Astrocyte of the cerebellum (primary cell): ENCODE results near the gene MYLK4.
A peak's percentile ranks its signal among the peaks of the same experiment; 100 is the strongest.

Experiments used
- DNase-seq: peaks from one replicate; pipeline ENCODE4 v3.0.0-alpha.2; 2011; ENCODE audit warnings: low read depth
- H3K4me3 ChIP-seq: 2 replicates; pipeline ENCODE4 v1.5.1; 2011; ENCODE audit warnings: mild to moderate bottlenecking, low read depth, low read length, moderate library complexity
- in situ Hi-C: cut with HindIII; loops from 2 replicates; pipeline ENCODE4 v1.10.0; 2017; ENCODE audit warnings: low sequenced_read_pairs
- TF ChIP-seq, protein P1 (sequence below): IDR thresholded peaks from 2 replicates; pipeline ENCODE4 v1.5.1; 2012; ENCODE audit warnings: low read length, low read depth, moderate library complexity, mild to moderate bottlenecking; ENCODE audit errors: missing control alignments

MYLK4 gene

GRCh38 chr6:2676048-2676447 is 74.7 kb downstream of the MYLK4 start:
- in situ Hi-C loops, result no loop called here
- TF ChIP-seq, protein P1, sequence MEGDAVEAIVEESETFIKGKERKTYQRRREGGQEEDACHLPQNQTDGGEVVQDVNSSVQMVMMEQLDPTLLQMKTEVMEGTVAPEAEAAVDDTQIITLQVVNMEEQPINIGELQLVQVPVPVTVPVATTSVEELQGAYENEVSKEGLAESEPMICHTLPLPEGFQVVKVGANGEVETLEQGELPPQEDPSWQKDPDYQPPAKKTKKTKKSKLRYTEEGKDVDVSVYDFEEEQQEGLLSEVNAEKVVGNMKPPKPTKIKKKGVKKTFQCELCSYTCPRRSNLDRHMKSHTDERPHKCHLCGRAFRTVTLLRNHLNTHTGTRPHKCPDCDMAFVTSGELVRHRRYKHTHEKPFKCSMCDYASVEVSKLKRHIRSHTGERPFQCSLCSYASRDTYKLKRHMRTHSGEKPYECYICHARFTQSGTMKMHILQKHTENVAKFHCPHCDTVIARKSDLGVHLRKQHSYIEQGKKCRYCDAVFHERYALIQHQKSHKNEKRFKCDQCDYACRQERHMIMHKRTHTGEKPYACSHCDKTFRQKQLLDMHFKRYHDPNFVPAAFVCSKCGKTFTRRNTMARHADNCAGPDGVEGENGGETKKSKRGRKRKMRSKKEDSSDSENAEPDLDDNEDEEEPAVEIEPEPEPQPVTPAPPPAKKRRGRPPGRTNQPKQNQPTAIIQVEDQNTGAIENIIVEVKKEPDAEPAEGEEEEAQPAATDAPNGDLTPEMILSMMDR, result no peak
- H3K4me3 ChIP-seq, result no peak overlapping the region
- no peak for DNase-seq

DNA sequence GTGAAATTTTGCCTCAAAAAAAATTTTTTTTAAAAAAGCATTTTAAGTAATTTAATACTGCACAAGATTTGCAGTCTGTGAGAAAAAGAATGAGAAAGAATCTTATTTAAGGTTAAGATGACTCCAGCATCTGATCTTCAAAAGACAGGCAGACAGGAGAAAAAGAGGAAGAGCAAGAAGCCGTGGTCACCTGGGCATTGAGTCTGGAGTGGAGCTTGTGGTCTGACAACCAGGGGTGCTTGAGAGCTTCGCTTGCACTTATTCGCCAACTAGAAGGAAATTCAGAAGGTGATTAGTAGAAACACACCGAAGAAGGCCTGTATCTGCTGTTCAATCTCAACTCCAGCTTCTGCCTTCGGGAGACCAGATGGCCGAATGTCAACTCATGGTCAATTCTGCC is 75.9 kb downstream of the MYLK4 start:
- no peak overlapping the region for H3K4me3 ChIP-seq
- DNase-seq, result no peak
- in situ Hi-C loops, result no loop called here
- TF ChIP-seq, protein P1, result no peak

GRCh38 chr6:2669067-2669700 is 81.5 kb downstream of the MYLK4 start:
- in situ Hi-C loops, result no loop called here
- TF ChIP-seq, protein P1, result no peak
- DNase-seq, result peak; percentile 48
- H3K4me3 ChIP-seq, result no peak overlapping the region

DNA sequence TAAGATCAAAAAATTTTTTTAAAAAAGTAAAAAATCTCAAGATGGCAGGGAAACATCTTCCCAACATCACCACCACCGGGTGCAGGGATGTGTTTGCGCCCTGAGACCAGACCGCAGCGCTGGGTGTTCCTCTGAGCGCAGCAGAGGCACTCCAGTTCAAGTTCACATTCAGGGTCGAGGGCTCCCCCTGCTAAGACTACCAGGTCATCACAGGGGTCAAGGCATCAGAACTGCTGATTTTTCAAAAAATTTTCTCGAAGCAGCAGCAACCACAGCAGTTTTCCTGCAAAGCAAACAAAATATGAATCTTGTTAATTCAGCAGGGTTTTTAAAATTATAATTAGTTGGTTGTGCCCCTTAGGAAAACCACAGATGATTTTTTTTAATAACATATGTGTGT is 83.1 kb downstream of the MYLK4 start:
- in situ Hi-C loops, result no loop called here
- TF ChIP-seq, protein P1, result no peak
- no peak for DNase-seq
- no peak overlapping the region for H3K4me3 ChIP-seq

GRCh38 chr6:2666906-2667575 is 83.7 kb downstream of the MYLK4 start:
- in situ Hi-C loops, result no loop called here
- TF ChIP-seq, protein P1, result no peak

DNA sequence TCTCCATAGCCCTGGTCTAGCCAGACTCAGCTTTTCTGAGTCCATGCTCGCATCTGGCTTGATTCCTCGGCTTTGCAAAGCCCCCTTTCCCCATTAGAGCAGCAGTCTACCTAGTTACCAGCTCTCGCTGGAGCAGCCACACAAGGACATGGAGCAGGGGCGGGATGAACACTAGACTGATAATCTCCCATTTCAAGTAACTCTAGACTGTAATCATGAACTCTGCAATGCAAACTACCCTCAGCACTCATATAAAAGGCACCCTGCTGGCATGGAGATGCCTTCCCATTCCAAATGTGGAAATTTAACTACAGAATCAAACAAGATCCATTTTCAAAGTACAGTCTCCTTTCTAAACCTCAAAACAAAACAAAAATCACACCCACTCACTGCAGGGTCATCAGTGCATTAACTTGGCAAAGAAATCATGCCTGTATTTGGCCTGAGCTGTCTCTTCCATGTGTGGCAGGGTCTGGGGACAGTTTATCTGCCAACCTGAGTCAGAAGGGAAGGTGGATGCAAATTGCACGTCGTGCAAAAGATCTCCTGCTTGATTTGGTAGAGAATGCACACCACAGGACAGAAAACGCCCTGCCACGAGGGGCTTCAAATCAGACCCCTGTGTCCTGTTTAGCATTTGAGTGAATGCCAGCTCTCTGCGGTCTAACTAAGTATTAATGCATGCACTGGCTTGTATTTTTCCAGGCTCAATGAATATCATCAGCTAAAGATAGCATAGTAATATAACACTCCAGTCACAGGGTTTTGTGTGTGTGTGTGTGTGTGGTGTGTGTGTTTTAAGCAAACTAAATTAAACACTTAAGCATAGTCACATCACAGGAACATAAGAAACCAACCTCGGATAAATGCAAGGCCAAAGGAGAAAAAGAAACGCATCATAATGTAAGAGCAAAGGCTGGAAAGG is 85.3 kb downstream of the MYLK4 start:
- in situ Hi-C loops, result no loop called here
- no peak overlapping the region for H3K4me3 ChIP-seq
- TF ChIP-seq, protein P1, result no peak
- no peak for DNase-seq

More at GRCh38 chr6:2666906-2667575, 83.7 kb downstream of the MYLK4 start:
- no peak for DNase-seq
- no peak overlapping the region for H3K4me3 ChIP-seq
